Mucosa of descending colon (tissue), 3 donors: Measurements from ENCODE around the gene NEO1. TPM values are rescaled to one million over a fixed set of nuclear protein-coding genes. Genes with fewer than 3 reads are reported as not detected.
A peak's percentile ranks its signal among the peaks of the same experiment; 100 is the strongest.

Experiments used
- ATAC-seq: fragments of 200-7000 bp; cut with Tn5 transposase; one replicate; pipeline ENCODE4 v1.9.1; 2020; ENCODE audit warnings: mild to moderate bottlenecking, moderate library complexity
- DNase-seq, 3 donors: peaks; one replicate each; pipeline ENCODE4 v3.0.0-alpha.2; 2020
- H3K36me3 ChIP-seq: fragments of 200-600 bp; one replicate; pipeline ENCODE4 v1.8.0; 2021; ENCODE audit warnings: low read depth, mild to moderate bottlenecking
- H3K4me1 ChIP-seq: fragments of 200-600 bp; one replicate; pipeline ENCODE4 v1.8.0; 2021; ENCODE audit warnings: low read depth, mild to moderate bottlenecking
- H3K4me3 ChIP-seq: fragments of 200-600 bp; one replicate; pipeline ENCODE4 v1.8.0; 2021; ENCODE audit warnings: mild to moderate bottlenecking
- H3K9me3 ChIP-seq: fragments of 200-600 bp; one replicate; pipeline ENCODE4 v1.8.0; 2021; ENCODE audit warnings: mild to moderate bottlenecking
- intact Hi-C, 2 donors: fragments of 100-400 bp; cut with DNase I in 1 of 2; cut with micrococcal nuclease in 1 of 2; formaldehyde crosslinking; loops; one replicate each; pipeline versions ENCODE4 v1.11.0 to v1.11.1; 2022; cut with DNase I, micrococcal nuclease
- total RNA-seq, 3 donors: library from RNA; stranded (reverse); fragmentation: NEBNext Ultra II Directional in 2 of 3; extraction: Animal tissue kit (Norgen Biotek cat#: 25700) in 2 of 3; gene quantifications; one replicate each; pipeline versions ENCODE4 v1.2.1 to v1.2.4, GENCODE V29; 2021 to 2023
- TF ChIP-seq, protein P1 (sequence below): fragments of 200-600 bp; IDR thresholded peaks from one replicate; pipeline ENCODE4 v1.8.0; 2022; ENCODE audit warnings: antibody characterized with exemption, mild to moderate bottlenecking
- donor health status: DM: no; HTN: no; CAD: no; lungs with moderate emphysema.
- donor health status: DM: no; HTN: no; CAD: no.
- donor health status: DM: no; HTN: yes; CAD: no.

The NEO1 gene
- total RNA-seq, 3 donors from 2014 or later, result 106 to 188 (median 166) TPM

DNA sequence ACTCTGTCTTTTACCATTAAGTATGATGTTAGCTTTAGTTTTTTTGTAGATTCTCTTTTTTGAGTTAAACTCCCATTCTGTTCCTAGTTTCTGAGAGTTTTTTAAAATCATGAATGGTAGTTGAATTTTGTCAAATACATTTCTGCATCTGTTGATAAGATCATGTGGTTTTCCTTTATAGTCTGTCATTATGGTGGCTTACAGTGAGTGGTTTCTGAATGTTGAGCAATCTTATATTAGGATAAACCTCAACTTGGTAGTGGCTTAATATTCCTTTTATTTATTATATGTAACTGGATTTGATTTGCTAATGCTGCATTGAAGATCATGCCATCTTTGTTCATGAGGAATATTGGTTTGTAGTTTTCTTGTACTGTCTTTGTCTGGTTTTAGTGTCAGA, 34.8 kb downstream of the NEO1 start:
- TF ChIP-seq, protein P1, sequence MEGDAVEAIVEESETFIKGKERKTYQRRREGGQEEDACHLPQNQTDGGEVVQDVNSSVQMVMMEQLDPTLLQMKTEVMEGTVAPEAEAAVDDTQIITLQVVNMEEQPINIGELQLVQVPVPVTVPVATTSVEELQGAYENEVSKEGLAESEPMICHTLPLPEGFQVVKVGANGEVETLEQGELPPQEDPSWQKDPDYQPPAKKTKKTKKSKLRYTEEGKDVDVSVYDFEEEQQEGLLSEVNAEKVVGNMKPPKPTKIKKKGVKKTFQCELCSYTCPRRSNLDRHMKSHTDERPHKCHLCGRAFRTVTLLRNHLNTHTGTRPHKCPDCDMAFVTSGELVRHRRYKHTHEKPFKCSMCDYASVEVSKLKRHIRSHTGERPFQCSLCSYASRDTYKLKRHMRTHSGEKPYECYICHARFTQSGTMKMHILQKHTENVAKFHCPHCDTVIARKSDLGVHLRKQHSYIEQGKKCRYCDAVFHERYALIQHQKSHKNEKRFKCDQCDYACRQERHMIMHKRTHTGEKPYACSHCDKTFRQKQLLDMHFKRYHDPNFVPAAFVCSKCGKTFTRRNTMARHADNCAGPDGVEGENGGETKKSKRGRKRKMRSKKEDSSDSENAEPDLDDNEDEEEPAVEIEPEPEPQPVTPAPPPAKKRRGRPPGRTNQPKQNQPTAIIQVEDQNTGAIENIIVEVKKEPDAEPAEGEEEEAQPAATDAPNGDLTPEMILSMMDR, result no peak
- intact Hi-C loops, result no loop called here
- H3K36me3 ChIP-seq, result no peaks in the 10 kb centered on the region
- H3K9me3 ChIP-seq, result no peaks in the 10 kb centered on the region
- no peak overlapping the region for H3K4me3 ChIP-seq
- DNase-seq (no peak), ATAC-seq (no peak)
- peaks cover 12% of the 10 kb centered on the region for H3K4me1 ChIP-seq

DNA sequence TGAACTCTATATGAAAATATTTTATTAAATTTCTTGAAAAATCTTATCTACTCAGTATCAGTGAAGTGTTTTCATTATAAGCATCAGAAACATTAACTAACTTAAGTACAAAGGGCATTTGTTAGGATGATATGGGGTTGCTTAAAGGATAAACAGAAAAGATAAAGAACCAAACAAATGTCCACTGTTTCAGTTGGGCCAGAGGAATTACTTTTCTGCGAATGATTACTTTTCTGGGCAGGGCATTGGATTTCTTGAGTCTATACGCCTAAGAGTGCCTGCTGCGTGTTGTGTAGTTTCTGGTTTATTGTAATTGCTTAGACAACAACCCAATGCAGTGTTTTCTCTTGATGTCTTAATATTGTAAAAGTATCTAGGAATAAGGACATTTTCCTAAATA, 52.8 kb downstream of the NEO1 start:
- TF ChIP-seq, protein P1, result no peak
- Histone ChIP-seq H3K4me1 (no peaks in the 10 kb centered on the region), H3K9me3 (no peaks in the 10 kb centered on the region), H3K4me3 (no peak overlapping the region), H3K36me3 (no peaks in the 10 kb centered on the region)
- peak; percentile 44 for ATAC-seq
- DNase-seq, result no peak
- intact Hi-C loops, result no loop called here

DNA sequence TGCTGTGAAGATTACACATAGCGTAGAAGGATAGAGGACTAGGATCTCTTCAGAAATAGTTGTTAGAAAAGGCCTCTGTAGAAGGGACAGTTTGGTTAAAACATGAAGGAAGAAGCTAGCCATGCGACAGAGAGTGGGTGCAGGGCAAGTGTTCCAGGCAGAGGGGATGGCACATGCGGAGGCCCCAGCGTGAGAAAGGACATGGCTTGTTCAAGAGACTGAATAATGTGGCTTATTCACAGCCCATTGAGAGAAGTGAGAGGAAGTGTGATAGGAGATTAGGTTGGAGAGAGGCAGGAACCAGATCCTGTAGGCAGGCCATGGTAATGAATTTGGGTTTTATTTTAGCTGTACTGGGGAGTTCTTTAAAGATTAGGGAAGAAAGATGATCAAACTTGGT, 56.4 kb downstream of the NEO1 start:
- DNase-seq (no peak), ATAC-seq (peak; percentile 4)
- TF ChIP-seq, protein P1, result no peak
- no peaks in the 10 kb centered on the region for H3K9me3 ChIP-seq
- no peaks in the 10 kb centered on the region for H3K36me3 ChIP-seq
- intact Hi-C loops, result no loop called here
- H3K4me3 ChIP-seq, result no peak overlapping the region
- peaks cover 7% of the 10 kb centered on the region for H3K4me1 ChIP-seq

DNA sequence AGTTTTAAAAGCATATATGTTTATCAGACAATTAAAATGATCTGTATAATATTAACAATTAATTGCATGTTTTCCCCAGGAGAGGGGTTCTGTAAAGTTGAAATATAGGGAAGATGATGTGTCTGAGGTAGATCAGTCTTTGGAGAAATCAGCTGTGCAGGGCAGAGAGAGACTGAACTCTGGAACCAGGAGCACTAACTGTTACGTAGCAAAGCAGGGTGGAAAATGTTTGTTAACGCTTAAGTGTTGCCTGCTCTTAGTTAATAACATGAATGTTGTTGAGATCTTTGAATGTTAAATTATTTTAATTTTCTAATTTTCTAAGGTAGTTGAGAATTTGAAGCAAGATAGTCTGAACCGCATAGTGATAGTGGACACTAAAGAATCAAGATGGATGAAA, 57.5 kb downstream of the NEO1 start:
- intact Hi-C loops, result no loop called here
- Histone ChIP-seq H3K36me3 (no peaks in the 10 kb centered on the region), H3K9me3 (no peaks in the 10 kb centered on the region), H3K4me3 (no peak overlapping the region), H3K4me1 (peaks cover 7% of the 10 kb centered on the region)
- TF ChIP-seq, protein P1, result no peak
- ATAC-seq (peak; percentile 69), DNase-seq (peak in 1 of 3 donors; percentile 24)

DNA sequence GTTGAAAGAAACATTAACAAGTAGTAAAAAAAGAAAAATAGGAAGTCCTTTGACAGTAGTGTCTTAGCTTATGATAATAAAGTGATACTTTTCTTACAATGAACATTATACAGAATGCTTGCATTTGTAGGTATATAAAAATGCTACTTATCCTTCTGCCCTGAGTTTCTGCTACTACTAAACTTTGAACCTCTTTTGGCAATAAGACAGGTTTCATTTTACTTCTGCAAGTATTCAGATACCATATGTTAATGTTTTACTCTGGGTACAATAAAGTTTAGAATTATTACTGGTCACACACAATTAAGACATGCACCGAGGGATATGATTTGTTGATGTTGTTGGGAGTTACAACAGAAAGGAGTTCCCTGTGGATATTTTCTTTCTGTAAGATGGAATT, 57.9 kb downstream of the NEO1 start:
- H3K4me1 ChIP-seq, result peaks cover 7% of the 10 kb centered on the region
- TF ChIP-seq, protein P1, result no peak
- no peak overlapping the region for H3K4me3 ChIP-seq
- intact Hi-C loops, result no loop called here
- H3K36me3 ChIP-seq, result no peaks in the 10 kb centered on the region
- DNase-seq, result no peak
- H3K9me3 ChIP-seq, result no peaks in the 10 kb centered on the region
- ATAC-seq, result peak; percentile 93

DNA sequence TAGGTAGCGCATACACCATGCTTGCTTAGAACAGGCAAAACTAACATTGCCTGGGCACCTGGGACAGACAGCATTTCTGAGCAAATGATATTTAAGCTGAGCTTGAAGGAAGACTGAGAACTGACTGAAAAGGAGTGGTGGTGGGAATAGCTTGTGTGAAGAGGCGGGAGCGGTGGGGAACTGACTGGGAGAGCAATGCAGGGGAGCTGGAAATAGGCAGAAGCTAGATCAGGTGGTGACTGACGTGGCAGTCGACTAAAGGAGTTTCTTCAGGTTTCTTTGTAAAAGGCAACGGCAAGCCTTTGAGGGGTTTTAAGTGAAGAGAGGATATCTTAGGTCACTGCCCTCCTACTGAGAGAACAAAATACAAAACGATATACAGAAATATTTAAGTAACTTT, 61.8 kb downstream of the NEO1 start:
- intact Hi-C loops, result no loop called here
- Histone ChIP-seq H3K4me1 (peaks cover 10% of the 10 kb centered on the region), H3K9me3 (no peaks in the 10 kb centered on the region), H3K36me3 (no peaks in the 10 kb centered on the region), H3K4me3 (no peak overlapping the region)
- DNase-seq, result no peak
- ATAC-seq, result no peak
- TF ChIP-seq, protein P1, result no peak
